ELR (cell line): ENCODE results near the gene IGFBP5.

ENCODE experiments used
- DNase-seq: peaks from one replicate; pipeline ENCODE4 v3.0.0-alpha.2; 2015; ENCODE audit warnings: low read depth

IGFBP5 gene

GRCh38 chr2:216695401-216695821 lies at the start of gene IGFBP5:
Gene IGFBP5 (minus strand): TSS chr2:216695549. CDS start chr2:216694775, 774 bp downstream.
- peak; percentile 22 for DNase-seq

GRCh38 chr2:216743781-216744180 lies 48.4 kb upstream of the IGFBP5 start:
- DNase-seq = no peak

- DNase-seq = no peak
These were observed 47.1 kb upstream of the IGFBP5 start for GRCh38 chr2:216742411-216742810.

GRCh38 chr2:216741223-216741593 lies 45.9 kb upstream of the IGFBP5 start:
- no peak for DNase-seq

- no peak for DNase-seq
These were observed 45.3 kb upstream of the IGFBP5 start for GRCh38 chr2:216740557-216741222.

GRCh38 chr2:216739035-216739434 lies 43.7 kb upstream of the IGFBP5 start:
- no peak for DNase-seq

GRCh38 chr2:216737676-216738075 lies 42.3 kb upstream of the IGFBP5 start:
- DNase-seq = no peak

- no peak for DNase-seq
These were observed 41.0 kb upstream of the IGFBP5 start for GRCh38 chr2:216736326-216736725.

GRCh38 chr2:216735668-216736067 lies 40.3 kb upstream of the IGFBP5 start:
- DNase-seq = no peak

- no peak for DNase-seq
These were observed 39.7 kb upstream of the IGFBP5 start for GRCh38 chr2:216735086-216735485.

GRCh38 chr2:216733046-216733445 lies 37.7 kb upstream of the IGFBP5 start:
- no peak for DNase-seq

- no peak for DNase-seq
These were observed 37.0 kb upstream of the IGFBP5 start for GRCh38 chr2:216732334-216732733.

GRCh38 chr2:216731465-216731864 lies 36.1 kb upstream of the IGFBP5 start:
- no peak for DNase-seq

- no peak for DNase-seq
These were observed 35.5 kb upstream of the IGFBP5 start for GRCh38 chr2:216730871-216731270.

- peak; percentile 17 for DNase-seq
These were observed 32.2 kb upstream of the IGFBP5 start for GRCh38 chr2:216727346-216728122.

- no peak for DNase-seq
These were observed 28.8 kb upstream of the IGFBP5 start for GRCh38 chr2:216724190-216724589.

- DNase-seq = no peak
These were observed 25.8 kb upstream of the IGFBP5 start for GRCh38 chr2:216721141-216721540.

- DNase-seq = no peak
These were observed 25.4 kb upstream of the IGFBP5 start for GRCh38 chr2:216720722-216721121.

- no peak for DNase-seq
These were observed 22.7 kb upstream of the IGFBP5 start for GRCh38 chr2:216717907-216718615.

- DNase-seq = no peak
These were observed 22.1 kb upstream of the IGFBP5 start for GRCh38 chr2:216717491-216717901.

- DNase-seq = no peak
These were observed 20.8 kb upstream of the IGFBP5 start for GRCh38 chr2:216716109-216716508.

GRCh38 chr2:216715402-216715974 lies 20.1 kb upstream of the IGFBP5 start:
- no peak for DNase-seq

- DNase-seq = peak; percentile 47
These were observed 19.0 kb upstream of the IGFBP5 start for GRCh38 chr2:216714376-216714775.
